Esophagus squamous epithelium (tissue), 5 donors: ENCODE measurements around the gene THSD8. TPM values are rescaled to one million over a fixed set of nuclear protein-coding genes. Genes with fewer than 3 reads are reported as not detected.

ENCODE experiments used
- DNase-seq: peaks from one replicate; lab custom pipeline; 2025; lab: John Stamatoyannopoulos, UW
- H3K27ac ChIP-seq, 4 donors: fragments of 200-600 bp; sonication (generic); one replicate each; pipeline ENCODE4 v1.5.1; 2016 to 2019; ENCODE audit warnings: mild to moderate bottlenecking in 1 of 4
- H3K27me3 ChIP-seq, 4 donors: fragments of 200-600 bp; sonication (generic); 1 replicate in 3 of 4; 2 replicates in 1 of 4; pipeline versions ENCODE4 v1.5.1 to v1.6.0; 2017 to 2021; ENCODE audit warnings: antibody characterized with exemption in 1 of 4
- H3K36me3 ChIP-seq, 3 donors: fragments of 200-600 bp; sonication (generic); one replicate each; pipeline ENCODE4 v1.5.1; 2016 to 2019
- H3K4me1 ChIP-seq, 3 donors: fragments of 200-600 bp; sonication (generic); one replicate each; pipeline ENCODE4 v1.5.1; 2017 to 2019
- H3K4me3 ChIP-seq, 4 donors: fragments of 200-600 bp; sonication (generic); 1 replicate in 3 of 4; 2 replicates in 1 of 4; pipeline ENCODE4 v1.5.1; 2016 to 2019; ENCODE audit warnings: mild to moderate bottlenecking in 2 of 4, moderate library complexity in 1 of 4
- H3K9me3 ChIP-seq, 3 donors: fragments of 200-600 bp; sonication (generic); one replicate each; pipeline ENCODE4 v1.5.1; 2016 to 2019
- POLR2A ChIP-seq, 4 donors: fragments of 450-650 bp; IDR thresholded peaks; one replicate each; pipeline ENCODE4 v1.6.1; 2017; ENCODE audit warnings: antibody characterized with exemption in 4 of 4, mild to moderate bottlenecking in 4 of 4, moderate library complexity in 3 of 4
- WGBS, 2 donors: methylation state at CpG; one replicate each; pipeline ENCODE4 v1.1.5; 2018; 5-methylcytosine and 5-hydroxymethylcytosine counted together
- intact Hi-C: fragments of 100-400 bp; cut with DNase I; formaldehyde crosslinking; loops from one replicate; pipeline ENCODE4 v1.15.0; 2022
- total RNA-seq, 4 donors: library from RNA; depleted of rRNA; stranded (reverse); fragments of >200 nt; gene quantifications; one replicate each; pipeline ENCODE4 v1.1.0, GENCODE V29; 2016
- TF ChIP-seq, protein P1 (sequence below), 6 experiments: fragments of 450-650 bp in 4 of 6; fragments of 200-600 bp in 2 of 6; sonication (generic) in 2 of 6; IDR thresholded peaks; one replicate each; pipeline ENCODE4 v1.5.1; 2016 to 2019; ENCODE audit warnings: antibody characterized with exemption in 6 of 6, mild to moderate bottlenecking in 4 of 6, moderate library complexity in 4 of 6
- donor health status: DM: yes; HTN: yes; CAD: no.

Gene THSD8
- total RNA-seq, 4 donors from 2014 or later: not detected

DNA sequence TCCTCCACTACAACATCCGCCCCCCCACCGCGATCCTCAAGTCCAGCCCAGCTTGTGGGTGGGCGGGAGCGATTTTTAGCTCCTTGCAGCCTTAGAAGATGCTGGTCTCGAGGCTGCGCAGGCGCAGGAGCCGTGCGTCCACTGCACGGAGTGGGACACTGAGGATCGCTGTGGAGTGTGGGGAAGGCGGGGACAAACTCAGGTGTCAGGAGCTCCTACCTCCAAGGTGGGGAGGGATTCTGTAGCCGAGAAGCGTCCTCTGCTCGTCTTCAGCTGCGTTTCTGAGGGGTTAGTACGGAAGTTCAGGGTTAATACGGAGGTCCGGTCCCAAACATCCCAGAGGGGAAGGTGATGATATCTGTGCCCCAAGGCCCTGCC is 32.7 kb downstream of the THSD8 start, which contains the start of gene RTBDN:
TSS of gene RTBDN (minus strand) at position 14 of the 378 bp plus-strand sequence. CDS start 4,600 bp downstream, outside the sequence.
- TF ChIP-seq, protein P1, sequence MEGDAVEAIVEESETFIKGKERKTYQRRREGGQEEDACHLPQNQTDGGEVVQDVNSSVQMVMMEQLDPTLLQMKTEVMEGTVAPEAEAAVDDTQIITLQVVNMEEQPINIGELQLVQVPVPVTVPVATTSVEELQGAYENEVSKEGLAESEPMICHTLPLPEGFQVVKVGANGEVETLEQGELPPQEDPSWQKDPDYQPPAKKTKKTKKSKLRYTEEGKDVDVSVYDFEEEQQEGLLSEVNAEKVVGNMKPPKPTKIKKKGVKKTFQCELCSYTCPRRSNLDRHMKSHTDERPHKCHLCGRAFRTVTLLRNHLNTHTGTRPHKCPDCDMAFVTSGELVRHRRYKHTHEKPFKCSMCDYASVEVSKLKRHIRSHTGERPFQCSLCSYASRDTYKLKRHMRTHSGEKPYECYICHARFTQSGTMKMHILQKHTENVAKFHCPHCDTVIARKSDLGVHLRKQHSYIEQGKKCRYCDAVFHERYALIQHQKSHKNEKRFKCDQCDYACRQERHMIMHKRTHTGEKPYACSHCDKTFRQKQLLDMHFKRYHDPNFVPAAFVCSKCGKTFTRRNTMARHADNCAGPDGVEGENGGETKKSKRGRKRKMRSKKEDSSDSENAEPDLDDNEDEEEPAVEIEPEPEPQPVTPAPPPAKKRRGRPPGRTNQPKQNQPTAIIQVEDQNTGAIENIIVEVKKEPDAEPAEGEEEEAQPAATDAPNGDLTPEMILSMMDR (IDR thresholded peaks at IDR 0.05): no peak
- no peak for TF ChIP-seq POLR2A (IDR thresholded peaks at IDR 0.05)
- H3K36me3 ChIP-seq: no peaks in the 10 kb centered on the region
- no peaks in the 10 kb centered on the region for H3K9me3 ChIP-seq
- H3K4me3 ChIP-seq: peak within 1 kb of the TSS; percentile 18 to 70 (median 41)
- intact Hi-C loops: no loop called here
- DNase-seq: no peak
- H3K27me3 ChIP-seq: peaks cover 22 to 100% (median 36%) of the 10 kb centered on the region in 4 donors
- peaks cover 10 to 57% (median 22%) of the 10 kb centered on the region in 3 donors for H3K4me1 ChIP-seq
- no peak within 1 kb of the TSS for H3K27ac ChIP-seq
- 13 to 20% methylated on average over 2 to 16 of the region's 20 CpGs for WGBS, 2 donors

DNA sequence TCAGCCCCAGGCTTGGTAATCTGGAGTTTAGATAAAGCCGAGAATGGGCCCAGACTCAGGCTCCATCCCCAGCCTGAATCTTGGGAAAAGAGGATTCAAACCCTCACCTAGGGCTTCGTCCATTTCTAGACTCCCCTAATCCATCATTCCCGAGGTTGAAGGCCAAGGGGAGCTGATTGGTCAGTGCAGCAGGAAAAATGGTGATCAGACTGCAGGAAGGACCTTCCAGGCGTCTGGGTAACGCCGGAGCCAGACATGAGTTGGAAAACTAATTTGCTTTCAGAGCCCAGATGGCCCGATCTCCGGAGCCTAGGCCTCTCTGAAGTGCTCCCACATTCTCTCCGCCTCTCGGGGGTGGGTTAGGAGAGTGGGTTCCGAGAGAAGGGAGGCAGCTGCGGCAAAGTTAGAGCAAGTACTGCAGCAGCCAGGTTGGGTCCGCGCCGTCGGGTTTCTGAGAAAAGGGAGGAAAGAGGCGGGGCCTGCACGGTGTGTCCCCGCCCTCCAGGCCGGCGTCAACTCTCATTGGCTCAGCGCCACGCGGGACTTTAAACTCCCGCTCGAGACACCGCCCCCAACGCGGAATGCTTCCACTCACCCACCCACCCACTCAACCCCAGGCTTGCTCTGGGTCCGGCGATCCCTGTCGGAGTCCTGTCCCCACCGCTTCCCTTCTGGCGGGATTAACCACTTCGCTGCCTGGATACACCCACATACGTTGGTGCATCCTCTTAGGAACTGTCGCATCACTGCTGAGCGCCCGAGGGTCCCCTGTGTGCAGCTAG is 33.3 kb downstream of the THSD8 start:
- Histone ChIP-seq H3K27ac (no peak overlapping the region), H3K4me1 (peaks cover 10 to 58% (median 22%) of the 10 kb centered on the region in 3 donors), H3K4me3 (no peak overlapping the region), H3K36me3 (no peaks in the 10 kb centered on the region), H3K27me3 (peaks cover 22 to 100% (median 37%) of the 10 kb centered on the region in 4 donors), H3K9me3 (no peaks in the 10 kb centered on the region)
- no peak for DNase-seq
- TF ChIP-seq POLR2A (IDR thresholded peaks at IDR 0.05): no peak
- TF ChIP-seq, protein P1 (IDR thresholded peaks at IDR 0.05): no peak
- 10 to 15% methylated on average over 15 to 19 of the region's 39 CpGs for WGBS, 2 donors
- intact Hi-C loops: no loop called here

DNA sequence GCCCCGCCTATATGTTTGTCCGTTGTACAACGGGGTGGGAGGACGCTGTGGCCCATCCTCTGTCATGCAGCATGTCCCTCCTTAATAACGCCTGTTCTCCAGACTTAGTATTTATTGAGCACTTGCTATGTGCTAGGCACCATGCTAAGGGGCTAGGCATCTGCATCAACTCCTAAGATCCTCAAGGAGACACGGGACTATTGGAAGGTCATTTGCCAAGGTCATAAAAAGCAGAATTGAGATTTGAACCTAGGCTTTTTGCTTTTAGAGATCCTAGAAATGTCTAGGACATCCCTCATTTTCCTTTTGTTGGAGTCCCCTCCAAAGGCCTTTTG is 34.6 kb downstream of the THSD8 start:
- Histone ChIP-seq H3K4me3 (no peak overlapping the region), H3K36me3 (no peaks in the 10 kb centered on the region), H3K27me3 (peaks cover 22 to 100% (median 41%) of the 10 kb centered on the region in 4 donors), H3K9me3 (no peaks in the 10 kb centered on the region), H3K27ac (no peak overlapping the region), H3K4me1 (peaks cover 15 to 71% (median 28%) of the 10 kb centered on the region in 3 donors)
- TF ChIP-seq, protein P1 (IDR thresholded peaks at IDR 0.05): no peak
- TF ChIP-seq POLR2A (IDR thresholded peaks at IDR 0.05): no peak
- WGBS, 2 donors: 7 to 13% methylated on average over 3 to 6 of the region's 6 CpGs
- intact Hi-C loops: no loop called here
- DNase-seq: no peak

DNA sequence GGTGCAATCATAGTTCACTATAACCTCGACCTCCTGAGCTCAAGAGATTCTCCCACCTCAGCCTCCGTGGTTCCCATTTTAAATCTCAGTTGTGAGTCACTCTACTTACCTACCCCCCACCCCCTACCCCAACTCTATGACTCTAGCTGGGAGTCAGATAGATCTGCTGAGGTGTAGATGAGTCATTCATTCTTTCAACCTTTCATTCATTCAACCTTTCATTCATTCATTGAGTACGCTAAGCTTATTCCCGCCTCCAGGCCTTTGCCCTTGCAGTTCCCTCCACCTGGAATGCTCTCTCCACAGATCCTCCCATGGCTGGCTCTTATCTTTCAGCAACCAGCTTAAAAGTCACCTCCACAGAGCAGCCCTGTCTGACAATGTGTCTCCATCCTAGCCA is 35.4 kb downstream of the THSD8 start:
- Histone ChIP-seq H3K36me3 (no peaks in the 10 kb centered on the region), H3K4me1 (peaks cover 15 to 72% (median 28%) of the 10 kb centered on the region in 3 donors), H3K4me3 (no peak overlapping the region), H3K27ac (no peak overlapping the region), H3K9me3 (no peaks in the 10 kb centered on the region), H3K27me3 (peaks cover 20 to 100% (median 42%) of the 10 kb centered on the region in 4 donors)
- no peak for DNase-seq
- TF ChIP-seq, protein P1 (IDR thresholded peaks at IDR 0.05): no peak
- TF ChIP-seq POLR2A (IDR thresholded peaks at IDR 0.05): no peak
- intact Hi-C loops: no loop called here
- WGBS, 2 donors: 32 to 61% methylated on average over 4 of the region's 4 CpGs

DNA sequence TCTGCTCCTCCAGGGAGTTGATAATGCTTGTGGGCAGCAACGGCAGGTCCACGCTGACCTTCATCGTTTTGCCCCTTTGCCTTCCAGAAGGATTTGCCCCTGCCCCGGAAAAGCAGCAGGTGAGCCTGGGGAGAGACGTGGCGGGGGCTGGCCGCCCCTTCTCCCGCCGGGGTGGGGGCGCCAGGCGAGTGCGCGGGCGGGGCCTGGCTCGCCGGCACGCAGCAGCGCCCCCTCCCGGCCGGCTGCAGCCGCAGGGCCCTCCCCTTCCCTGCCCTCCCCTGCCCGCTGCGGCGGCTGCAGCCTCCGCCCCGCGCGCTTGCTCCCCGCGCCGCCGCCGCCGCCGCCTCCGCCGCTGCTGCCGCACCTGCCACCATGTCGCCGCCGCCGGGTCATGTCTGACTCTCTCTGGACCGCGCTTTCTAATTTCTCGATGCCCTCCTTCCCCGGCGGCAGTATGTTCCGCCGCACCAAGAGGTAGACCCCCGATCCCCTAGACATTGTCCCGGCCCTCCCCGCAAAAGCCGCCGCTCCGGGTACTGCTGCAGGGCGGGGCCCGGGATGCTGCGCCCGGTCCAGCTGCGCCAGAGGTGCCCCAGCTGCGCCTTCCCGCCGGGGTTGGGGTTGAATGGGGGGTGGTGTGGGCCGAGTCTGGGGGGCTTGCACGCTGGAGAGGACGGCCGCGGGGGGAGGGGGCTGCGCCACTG is 36.5 kb downstream of the THSD8 start, which contains the start of gene MAST1:
TSS of gene MAST1 (plus strand) at position 334 of the 704 bp plus-strand sequence. CDS start at position 392, 58 bp downstream.
- TF ChIP-seq POLR2A (IDR thresholded peaks at IDR 0.05): no peak
- TF ChIP-seq, protein P1 (IDR thresholded peaks at IDR 0.05): peak in 4 of 6 experiments; percentile 41 to 66 (median 58)
- H3K36me3 ChIP-seq: no peaks in the 10 kb centered on the region
- no peak for DNase-seq
- H3K9me3 ChIP-seq: no peaks in the 10 kb centered on the region
- H3K27ac ChIP-seq: no peak within 1 kb of the TSS
- peak within 1 kb of the TSS; percentile 17 to 60 (median 32) for H3K4me3 ChIP-seq
- H3K27me3 ChIP-seq: peaks cover 18 to 100% (median 37%) of the 10 kb centered on the region in 4 donors
- intact Hi-C loops: no loop called here
- peaks cover 15 to 61% (median 19%) of the 10 kb centered on the region in 3 donors for H3K4me1 ChIP-seq
- no CpG with 5 or more reads among the region's 69 CpGs for WGBS, 2 donors
